ENCODE data around the gene PAX4.

PAX4 gene

GRCh38 chr7:127628445-127628844 lies 10.5 kb upstream of the PAX4 start:
- DNase-seq: no peak

- DNase-seq: no peak
Observed at GRCh38 chr7:127625331-127625730, 7.4 kb upstream of the PAX4 start.

GRCh38 chr7:127620406-127621233 lies 2.7 kb upstream of the PAX4 start:
- DNase-seq: no peak

- no peak for DNase-seq
Observed at GRCh38 chr7:127619681-127620405, 1.9 kb upstream of the PAX4 start.

- no peak for DNase-seq
Observed at GRCh38 chr7:127618775-127619174, 833 bp upstream of the PAX4 start.

GRCh38 chr7:127616724-127617123 lies 1.2 kb downstream of the PAX4 start:
- no peak for DNase-seq

GRCh38 chr7:127612263-127612662 lies 5.7 kb downstream of the PAX4 start:
- DNase-seq: no peak

- no peak for DNase-seq
Observed at GRCh38 chr7:127609297-127609696, 8.6 kb downstream of the PAX4 start.

GRCh38 chr7:127608446-127608845 lies 9.5 kb downstream of the PAX4 start:
- no peak for DNase-seq

- DNase-seq: no peak
Observed at GRCh38 chr7:127600885-127601284, 17.1 kb downstream of the PAX4 start.

- DNase-seq: no peak
Observed at GRCh38 chr7:127598318-127598717, 19.6 kb downstream of the PAX4 start.

- DNase-seq: no peak
Observed at GRCh38 chr7:127595737-127596136, 22.2 kb downstream of the PAX4 start.

GRCh38 chr7:127594490-127594889 lies 23.5 kb downstream of the PAX4 start:
- no peak for DNase-seq

- DNase-seq: no peak
Observed at GRCh38 chr7:127592550-127592949, 25.4 kb downstream of the PAX4 start.

- DNase-seq: no peak
Observed at GRCh38 chr7:127591591-127591990, 26.4 kb downstream of the PAX4 start.

- DNase-seq: no peak
Observed at GRCh38 chr7:127591189-127591588, 26.8 kb downstream of the PAX4 start.

- DNase-seq: no peak
Observed at GRCh38 chr7:127589896-127590295, 28.0 kb downstream of the PAX4 start.

GRCh38 chr7:127588697-127589482 lies 29.1 kb downstream of the PAX4 start:
- DNase-seq: peak; percentile 33 to 60

GRCh38 chr7:127588019-127588696 lies 29.8 kb downstream of the PAX4 start, which contains the start of gene ARF5:
Gene ARF5 (plus strand): TSS chr7:127588411. CDS start chr7:127588499, 88 bp downstream.
- peak; percentile 41 to 58 for DNase-seq

- no peak for DNase-seq
Observed at GRCh38 chr7:127587663-127588018, 30.3 kb downstream of the PAX4 start.

GRCh38 chr7:127586346-127586745 lies 31.6 kb downstream of the PAX4 start:
- DNase-seq: no peak

GRCh38 chr7:127585044-127585953 lies 32.6 kb downstream of the PAX4 start, which contains the start of gene GCC1:
Gene GCC1 (minus strand): TSS chr7:127585596. CDS start chr7:127585182, 414 bp downstream.
- peak; percentile 71 to 75 for DNase-seq

All from SHP77 (cell line).